IMR-90 (cell line): ENCODE data around the gene AMOTL1.

Source experiments
- BHLHE40 ChIP-seq: fragments of 150-350 bp; IDR thresholded peaks from 2 replicates; pipeline ENCODE4 v1.6.1; 2016; ENCODE audit warnings: mild to moderate bottlenecking, low read depth, low read length
- CTCF ChIP-seq: conservative IDR thresholded peaks from 2 replicates; pipeline ENCODE4 v1.5.1; 2012; ENCODE audit warnings: mild to moderate bottlenecking, low read depth, low read length, improper control_type of control experiment
- POLR2A ChIP-seq: IDR thresholded peaks from 2 replicates; pipeline ENCODE4 v1.6.1; 2012; ENCODE audit warnings: mild to moderate bottlenecking, low read depth, low read length

DNA sequence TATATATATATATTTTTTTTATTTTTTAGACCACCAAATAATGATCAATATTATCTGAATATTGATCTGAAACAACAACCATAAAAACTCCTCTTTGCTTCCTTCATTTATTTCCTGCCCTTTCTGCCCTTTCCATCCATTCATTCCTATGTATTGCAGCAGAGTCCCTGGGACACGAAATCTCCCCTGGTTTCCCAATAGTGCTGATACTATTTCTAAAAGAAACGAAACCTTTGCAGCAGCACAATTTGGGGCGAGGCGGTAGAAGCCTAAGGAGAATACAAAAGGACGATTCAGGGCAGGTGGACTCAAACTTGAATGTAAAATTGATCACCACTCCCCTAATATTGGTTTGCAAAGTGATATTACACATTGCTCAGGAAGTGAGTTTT is 16.9 kb upstream of the AMOTL1 start:
- TF ChIP-seq CTCF (no peak), BHLHE40 (no peak), POLR2A (no peak)
